ENCODE data around the gene FREY1.

DNA sequence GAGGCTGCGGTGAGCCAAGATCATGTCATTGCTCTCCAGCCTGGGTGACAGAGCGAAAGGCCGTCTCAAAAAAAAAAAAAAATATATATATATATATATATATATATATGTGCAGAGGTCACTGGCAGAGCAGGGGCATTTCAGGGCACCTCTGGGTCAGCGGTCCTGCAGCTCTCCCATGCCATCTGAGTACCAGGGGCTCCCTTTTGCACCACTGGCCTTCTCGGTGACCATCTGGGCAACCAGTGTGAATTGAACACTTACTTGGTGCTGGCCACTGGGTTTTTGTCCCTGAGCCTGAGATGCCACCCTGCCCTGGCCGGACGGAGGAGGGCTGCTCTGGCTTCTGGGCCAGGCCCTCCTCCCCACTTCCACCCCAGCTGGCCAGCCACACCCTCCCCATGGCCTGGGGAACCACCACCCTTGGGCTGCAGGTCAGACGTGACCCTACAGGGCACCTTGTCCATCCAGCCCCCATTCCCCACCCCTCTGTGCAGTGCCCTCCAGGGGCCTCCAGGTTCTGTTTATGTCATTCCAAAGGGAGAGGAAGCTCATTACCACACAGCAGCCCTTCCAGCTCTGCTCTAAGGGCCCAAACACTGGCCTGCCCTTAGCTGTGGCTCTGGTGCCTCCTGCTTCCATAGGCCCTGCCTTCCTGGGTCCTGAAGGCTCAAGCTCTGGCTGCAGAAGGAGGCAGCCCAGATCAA lies 11.4 kb downstream of the FREY1 start:
- TF ChIP-seq, protein P1, sequence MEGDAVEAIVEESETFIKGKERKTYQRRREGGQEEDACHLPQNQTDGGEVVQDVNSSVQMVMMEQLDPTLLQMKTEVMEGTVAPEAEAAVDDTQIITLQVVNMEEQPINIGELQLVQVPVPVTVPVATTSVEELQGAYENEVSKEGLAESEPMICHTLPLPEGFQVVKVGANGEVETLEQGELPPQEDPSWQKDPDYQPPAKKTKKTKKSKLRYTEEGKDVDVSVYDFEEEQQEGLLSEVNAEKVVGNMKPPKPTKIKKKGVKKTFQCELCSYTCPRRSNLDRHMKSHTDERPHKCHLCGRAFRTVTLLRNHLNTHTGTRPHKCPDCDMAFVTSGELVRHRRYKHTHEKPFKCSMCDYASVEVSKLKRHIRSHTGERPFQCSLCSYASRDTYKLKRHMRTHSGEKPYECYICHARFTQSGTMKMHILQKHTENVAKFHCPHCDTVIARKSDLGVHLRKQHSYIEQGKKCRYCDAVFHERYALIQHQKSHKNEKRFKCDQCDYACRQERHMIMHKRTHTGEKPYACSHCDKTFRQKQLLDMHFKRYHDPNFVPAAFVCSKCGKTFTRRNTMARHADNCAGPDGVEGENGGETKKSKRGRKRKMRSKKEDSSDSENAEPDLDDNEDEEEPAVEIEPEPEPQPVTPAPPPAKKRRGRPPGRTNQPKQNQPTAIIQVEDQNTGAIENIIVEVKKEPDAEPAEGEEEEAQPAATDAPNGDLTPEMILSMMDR (IDR thresholded peaks at IDR 0.05), result no peak
- TF ChIP-seq POLR2A (IDR thresholded peaks at IDR 0.05), result no peak
